Measurements from ENCODE around the gene GRK2. TPM values are rescaled to one million over a fixed set of nuclear protein-coding genes. Genes with fewer than 3 reads are reported as not detected.

GRK2 gene
- total and polyA plus RNA-seq, 2 of the 13 experiments (the other 11 are each of a cell fraction or from before 2014, with no cell fraction given): 31.3 to 42.4 TPM

DNA sequence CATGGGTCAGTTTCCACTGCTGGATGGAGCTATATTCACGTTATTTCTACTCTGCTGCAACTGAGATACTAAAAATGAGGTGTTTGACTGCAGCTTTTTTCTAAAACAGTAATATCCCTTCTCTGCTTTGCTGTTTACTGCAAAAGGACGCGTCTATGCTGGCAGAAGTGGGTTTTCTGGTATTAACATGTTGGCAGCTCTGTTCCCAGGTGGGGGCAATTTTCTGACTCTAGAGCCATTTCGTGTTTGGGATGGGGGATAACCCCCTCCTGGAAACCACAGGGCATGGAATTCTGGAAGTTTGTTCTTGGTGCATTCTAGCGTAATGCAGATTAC, 4.9 kb downstream of the GRK2 start:
- WGBS (ENCODE audit: low lambda C conversion rate): 99% methylated on average over 5 of the region's 5 CpGs
- TF ChIP-seq ZNF496 (CRISPR knock-in tag; IDR thresholded peaks at IDR 0.05; ENCODE audit: insufficient replicate concordance): no peak
- TF ChIP-seq POLR2AphosphoS2 (IDR thresholded peaks at IDR 0.05; ENCODE audit: low read depth, low read length): no peak
- no peak for TF ChIP-seq MED1 (CRISPR knock-in tag; IDR thresholded peaks at IDR 0.05)
- TF ChIP-seq, protein P1, sequence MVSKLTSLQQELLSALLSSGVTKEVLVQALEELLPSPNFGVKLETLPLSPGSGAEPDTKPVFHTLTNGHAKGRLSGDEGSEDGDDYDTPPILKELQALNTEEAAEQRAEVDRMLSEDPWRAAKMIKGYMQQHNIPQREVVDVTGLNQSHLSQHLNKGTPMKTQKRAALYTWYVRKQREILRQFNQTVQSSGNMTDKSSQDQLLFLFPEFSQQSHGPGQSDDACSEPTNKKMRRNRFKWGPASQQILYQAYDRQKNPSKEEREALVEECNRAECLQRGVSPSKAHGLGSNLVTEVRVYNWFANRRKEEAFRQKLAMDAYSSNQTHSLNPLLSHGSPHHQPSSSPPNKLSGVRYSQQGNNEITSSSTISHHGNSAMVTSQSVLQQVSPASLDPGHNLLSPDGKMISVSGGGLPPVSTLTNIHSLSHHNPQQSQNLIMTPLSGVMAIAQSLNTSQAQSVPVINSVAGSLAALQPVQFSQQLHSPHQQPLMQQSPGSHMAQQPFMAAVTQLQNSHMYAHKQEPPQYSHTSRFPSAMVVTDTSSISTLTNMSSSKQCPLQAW (CRISPR knock-in tag; IDR thresholded peaks at IDR 0.05): no peak
- TF ChIP-seq ZNF558 (CRISPR knock-in tag; IDR thresholded peaks at IDR 0.05; ENCODE audit: borderline replicate concordance): no peak
- TF ChIP-seq, protein P2, sequence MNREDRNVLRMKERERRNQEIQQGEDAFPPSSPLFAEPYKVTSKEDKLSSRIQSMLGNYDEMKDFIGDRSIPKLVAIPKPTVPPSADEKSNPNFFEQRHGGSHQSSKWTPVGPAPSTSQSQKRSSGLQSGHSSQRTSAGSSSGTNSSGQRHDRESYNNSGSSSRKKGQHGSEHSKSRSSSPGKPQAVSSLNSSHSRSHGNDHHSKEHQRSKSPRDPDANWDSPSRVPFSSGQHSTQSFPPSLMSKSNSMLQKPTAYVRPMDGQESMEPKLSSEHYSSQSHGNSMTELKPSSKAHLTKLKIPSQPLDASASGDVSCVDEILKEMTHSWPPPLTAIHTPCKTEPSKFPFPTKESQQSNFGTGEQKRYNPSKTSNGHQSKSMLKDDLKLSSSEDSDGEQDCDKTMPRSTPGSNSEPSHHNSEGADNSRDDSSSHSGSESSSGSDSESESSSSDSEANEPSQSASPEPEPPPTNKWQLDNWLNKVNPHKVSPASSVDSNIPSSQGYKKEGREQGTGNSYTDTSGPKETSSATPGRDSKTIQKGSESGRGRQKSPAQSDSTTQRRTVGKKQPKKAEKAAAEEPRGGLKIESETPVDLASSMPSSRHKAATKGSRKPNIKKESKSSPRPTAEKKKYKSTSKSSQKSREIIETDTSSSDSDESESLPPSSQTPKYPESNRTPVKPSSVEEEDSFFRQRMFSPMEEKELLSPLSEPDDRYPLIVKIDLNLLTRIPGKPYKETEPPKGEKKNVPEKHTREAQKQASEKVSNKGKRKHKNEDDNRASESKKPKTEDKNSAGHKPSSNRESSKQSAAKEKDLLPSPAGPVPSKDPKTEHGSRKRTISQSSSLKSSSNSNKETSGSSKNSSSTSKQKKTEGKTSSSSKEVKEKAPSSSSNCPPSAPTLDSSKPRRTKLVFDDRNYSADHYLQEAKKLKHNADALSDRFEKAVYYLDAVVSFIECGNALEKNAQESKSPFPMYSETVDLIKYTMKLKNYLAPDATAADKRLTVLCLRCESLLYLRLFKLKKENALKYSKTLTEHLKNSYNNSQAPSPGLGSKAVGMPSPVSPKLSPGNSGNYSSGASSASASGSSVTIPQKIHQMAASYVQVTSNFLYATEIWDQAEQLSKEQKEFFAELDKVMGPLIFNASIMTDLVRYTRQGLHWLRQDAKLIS (CRISPR knock-in tag; IDR thresholded peaks at IDR 0.05): no peak
- no peak for TF ChIP-seq CHD2 (IDR thresholded peaks at IDR 0.05; ENCODE audit: low read depth, low read length)
- TF ChIP-seq, protein P3, sequence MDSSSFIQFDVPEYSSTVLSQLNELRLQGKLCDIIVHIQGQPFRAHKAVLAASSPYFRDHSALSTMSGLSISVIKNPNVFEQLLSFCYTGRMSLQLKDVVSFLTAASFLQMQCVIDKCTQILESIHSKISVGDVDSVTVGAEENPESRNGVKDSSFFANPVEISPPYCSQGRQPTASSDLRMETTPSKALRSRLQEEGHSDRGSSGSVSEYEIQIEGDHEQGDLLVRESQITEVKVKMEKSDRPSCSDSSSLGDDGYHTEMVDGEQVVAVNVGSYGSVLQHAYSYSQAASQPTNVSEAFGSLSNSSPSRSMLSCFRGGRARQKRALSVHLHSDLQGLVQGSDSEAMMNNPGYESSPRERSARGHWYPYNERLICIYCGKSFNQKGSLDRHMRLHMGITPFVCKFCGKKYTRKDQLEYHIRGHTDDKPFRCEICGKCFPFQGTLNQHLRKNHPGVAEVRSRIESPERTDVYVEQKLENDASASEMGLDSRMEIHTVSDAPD (CRISPR knock-in tag; IDR thresholded peaks at IDR 0.05): no peak
- TF ChIP-seq CHCHD3 (CRISPR knock-in tag; IDR thresholded peaks at IDR 0.05): no peak
- TF ChIP-seq ZNF629 (CRISPR knock-in tag; conservative IDR thresholded peaks at IDR 0.05): no peak
- TF ChIP-seq SAFB2 (CRISPR knock-in tag; IDR thresholded peaks at IDR 0.05; ENCODE audit: borderline replicate concordance, low read depth): no peak
- no peak for TF ChIP-seq ZNF230 (CRISPR knock-in tag; IDR thresholded peaks at IDR 0.05)
- no peak for TF ChIP-seq RELA (CRISPR knock-in tag; IDR thresholded peaks at IDR 0.05)
- no peak for TF ChIP-seq ZC3H13 (CRISPR knock-in tag; IDR thresholded peaks at IDR 0.05)
- no peak for TF ChIP-seq ZNF772 (CRISPR knock-in tag; IDR thresholded peaks at IDR 0.05)
- no peak for TF ChIP-seq ZNF17 (CRISPR knock-in tag; IDR thresholded peaks at IDR 0.05)
- TF ChIP-seq RAD21 (CRISPR knock-in tag; IDR thresholded peaks at IDR 0.05): no peak
- no peak for TF ChIP-seq HDAC2 (CRISPR knock-in tag; IDR thresholded peaks at IDR 0.05)
- in situ Hi-C loops (cut with HindIII; ENCODE audit: extremely low pct_ligation_motif_present, low pct_unique_long_range_greater_than_20kb): no loop called here
- Histone ChIP-seq H3K9ac (ENCODE audit: insufficient read depth, low read depth, low read length) (no peak overlapping the region), H4K20me1 (ENCODE audit: insufficient read depth, low read length) (peaks cover 40% of the 10 kb centered on the region), H3K36me3 (replicated peaks in 1 of 2; ENCODE audit: control insufficient read depth in 1 of 2, insufficient read depth in 2 of 2, low read length in 2 of 2) (peaks cover 12 to 56% of the 10 kb centered on the region in 2 experiments), H3K4me1 (ENCODE audit: insufficient read depth, low read length) (peaks cover 41% of the 10 kb centered on the region), H2AFZ (ENCODE audit: low read length) (no peak overlapping the region), H3K9me3 (ENCODE audit: low read length) (no peaks in the 10 kb centered on the region), H3K79me2 (ENCODE audit: insufficient read depth, low read length) (peaks cover 75% of the 10 kb centered on the region), H3K27ac (ENCODE audit: extremely low read length, insufficient read depth, low read length) (no peak overlapping the region), H3K4me2 (ENCODE audit: low read depth, low read length) (no peak overlapping the region), H3K27me3 (ENCODE audit: control insufficient read depth in 1 of 2, insufficient read depth in 2 of 2, low read length in 2 of 2) (no peaks in the 10 kb centered on the region), H3K4me3 (replicated peaks in 1 of 3; ENCODE audit: insufficient read depth in 1 of 3, low read depth in 2 of 3, low read length in 3 of 3) (no peak overlapping the region)
- FAIRE-seq (no peak), DNase-seq (ENCODE audit: low spot score) (no peak), ATAC-seq (no peak)
- POLR2A ChIA-PET: no interaction called here
- intact Hi-C loops (cut with micrococcal nuclease; ENCODE audit: unreplicated experiment): no loop called here
- BruUV-seq (replicated peaks): no TSS peak
- CTCF ChIA-PET (ENCODE audit: low intra/inter-chr PET ratio, low total read pairs): no interaction called here

All from HepG2 (cell line).